ENCODE results near the gene HKDC1. TPM values are rescaled to one million over a fixed set of nuclear protein-coding genes. Genes with fewer than 3 reads are reported as not detected.
"Not testable (repeated sequence)": the region's sequence is repeated elsewhere in the genome, so short reads cannot be mapped to it uniquely, and the experiment has no call there.

HKDC1 gene
- total RNA-seq, 1 donor from 2014 or later = 1.3 TPM

- intact Hi-C loops (cut with micrococcal nuclease) = no loop called here
These were observed 58.4 kb downstream of the HKDC1 start, which contains the start of gene HK1 for GRCh38 chr10:69278446-69278963. TSS of gene HK1 (plus strand) at chr10:69278496.

GRCh38 chr10:69279110-69279509 lies 59.0 kb downstream of the HKDC1 start:
- intact Hi-C loops (cut with micrococcal nuclease) = no loop called here

GRCh38 chr10:69281507-69282413 lies 61.6 kb downstream of the HKDC1 start:
- intact Hi-C loops (cut with micrococcal nuclease) = no loop called here

GRCh38 chr10:69284402-69284801 lies 64.3 kb downstream of the HKDC1 start:
- intact Hi-C loops (cut with micrococcal nuclease) = not testable (repeated sequence)

- intact Hi-C loops (cut with micrococcal nuclease) = no loop called here
These were observed 65.6 kb downstream of the HKDC1 start for GRCh38 chr10:69285699-69286098.

- intact Hi-C loops (cut with micrococcal nuclease) = no loop called here
These were observed 67.0 kb downstream of the HKDC1 start for GRCh38 chr10:69287181-69287580.

GRCh38 chr10:69290993-69291392 lies 70.9 kb downstream of the HKDC1 start:
- intact Hi-C loops (cut with micrococcal nuclease) = no loop called here

GRCh38 chr10:69292459-69292858 lies 72.3 kb downstream of the HKDC1 start:
- intact Hi-C loops (cut with micrococcal nuclease) = no loop called here

- intact Hi-C loops (cut with micrococcal nuclease) = no loop called here
These were observed 75.0 kb downstream of the HKDC1 start for GRCh38 chr10:69295027-69295636.

- intact Hi-C loops (cut with micrococcal nuclease) = no loop called here
These were observed 83.5 kb downstream of the HKDC1 start for GRCh38 chr10:69303632-69304051.

GRCh38 chr10:69306421-69306820 lies 86.3 kb downstream of the HKDC1 start:
- intact Hi-C loops (cut with micrococcal nuclease) = no loop called here

GRCh38 chr10:69307434-69307833 lies 87.3 kb downstream of the HKDC1 start:
- intact Hi-C loops (cut with micrococcal nuclease) = no loop called here

GRCh38 chr10:69308304-69308703 lies 88.2 kb downstream of the HKDC1 start:
- intact Hi-C loops (cut with micrococcal nuclease) = not testable (repeated sequence)

GRCh38 chr10:69311309-69311708 lies 91.2 kb downstream of the HKDC1 start:
- intact Hi-C loops (cut with micrococcal nuclease) = no loop called here

GRCh38 chr10:69312528-69312927 lies 92.4 kb downstream of the HKDC1 start:
- intact Hi-C loops (cut with micrococcal nuclease) = no loop called here

GRCh38 chr10:69315100-69315542 lies 95.0 kb downstream of the HKDC1 start:
- intact Hi-C loops (cut with micrococcal nuclease) = loop anchor here (5.0 kb wide), 1 partner anchor 78 kb away; no protein-coding TSS in a partner anchor

GRCh38 chr10:69315610-69316312 lies 95.6 kb downstream of the HKDC1 start:
- intact Hi-C loops (cut with micrococcal nuclease) = loop anchor here (5.0 kb wide), 1 partner anchor 78 kb away; no protein-coding TSS in a partner anchor

- intact Hi-C loops (cut with micrococcal nuclease) = loop anchor here (5.0 kb wide), 1 partner anchor 79 kb away; no protein-coding TSS in a partner anchor
These were observed 96.4 kb downstream of the HKDC1 start for GRCh38 chr10:69316313-69317059.

Data from T-helper 2 cell treated with Interferon-gamma antibody and Interleukin-4, amounts not matched to agents 100 ng/mL and 5 ng/mL, for 36 hours (primary cell).